H1 (cell line): ENCODE results near the gene ATPAF1.

Experiments used
- ASH2L ChIP-seq: fragments of 200-600, 300-600 bp; sonication (generic); IDR thresholded peaks from one replicate; pipeline ENCODE4 v1.7.1; 2017; ENCODE audit warnings: low read length
- ATF2 ChIP-seq: IDR thresholded peaks from 2 replicates; pipeline ENCODE4 v1.6.1; 2012; ENCODE audit warnings: low read length, inconsistent platforms
- CREB1 ChIP-seq: IDR thresholded peaks from 2 replicates; pipeline ENCODE4 v1.6.1; 2012; ENCODE audit warnings: inconsistent platforms
- CTCF ChIP-seq, 3 experiments: IDR thresholded peaks; 1 replicate in 2 of 3; 2 replicates in 1 of 3; pipeline versions ENCODE4 v1.5.1 to v1.6.1; 2011; ENCODE audit warnings: low read length in 3 of 3, mild to moderate bottlenecking in 3 of 3, inconsistent platforms in 2 of 3, low read depth in 1 of 3, moderate library complexity in 1 of 3; ENCODE audit not compliant: insufficient read depth in 1 of 3; ENCODE audit errors: control extremely low read depth in 1 of 3
- E2F6 ChIP-seq: IDR thresholded peaks from 2 replicates; pipeline ENCODE4 v1.6.1; 2012; ENCODE audit warnings: inconsistent platforms
- EGR1 ChIP-seq: IDR thresholded peaks from 2 replicates; pipeline ENCODE4 v1.6.1; 2011; ENCODE audit warnings: low read depth, low read length, borderline replicate concordance
- EP300 ChIP-seq, 2 experiments: IDR thresholded peaks; 1 replicate in 1 of 2; 2 replicates in 1 of 2; pipeline ENCODE4 v1.6.1; 2011 to 2012; ENCODE audit warnings: low read depth in 2 of 2, low read length in 2 of 2, mild to moderate bottlenecking in 2 of 2, borderline replicate concordance in 1 of 2, inconsistent platforms in 1 of 2, moderate library complexity in 1 of 2
- EZH2 ChIP-seq: fragments of 200-600 bp; sonication (generic); IDR thresholded peaks from 2 replicates; pipeline ENCODE4 v1.7.1; 2012; ENCODE audit warnings: low read depth, mild to moderate bottlenecking, moderate library complexity, low read length, inconsistent platforms; ENCODE audit not compliant: severe bottlenecking
- POLR2A ChIP-seq, 2 experiments: IDR thresholded peaks; 1 replicate in 1 of 2; 2 replicates in 1 of 2; pipeline ENCODE4 v1.6.1; 2011; ENCODE audit warnings: low read depth in 2 of 2, low read length in 2 of 2, mild to moderate bottlenecking in 2 of 2; ENCODE audit errors: control extremely low read depth in 1 of 2
- POLR2AphosphoS5 ChIP-seq: IDR thresholded peaks from 2 replicates; pipeline ENCODE4 v1.6.1; 2011; ENCODE audit warnings: low read depth, low read length
- SP1 ChIP-seq: IDR thresholded peaks from 2 replicates; pipeline ENCODE4 v1.6.1; 2011; ENCODE audit warnings: low read depth, low read length
- SRF ChIP-seq: IDR thresholded peaks from 2 replicates; pipeline ENCODE4 v1.6.1; 2011; ENCODE audit warnings: mild to moderate bottlenecking, low read depth, low read length, moderate library complexity
- YY1 ChIP-seq: IDR thresholded peaks from 2 replicates; pipeline ENCODE4 v1.6.1; 2011; ENCODE audit warnings: low read depth, mild to moderate bottlenecking, low read length

- TF ChIP-seq POLR2AphosphoS5 (no peak), CTCF (IDR thresholded peaks at IDR 0.05; ENCODE audit: control extremely low read depth in 1 of 3, insufficient read depth in 1 of 3, low read depth in 1 of 3, low read length in 3 of 3) (no peak), EZH2 (no peak), YY1 (no peak), EP300 (IDR thresholded peaks at IDR 0.05; ENCODE audit: borderline replicate concordance in 1 of 2, low read depth in 2 of 2, low read length in 2 of 2) (no peak), POLR2A (IDR thresholded peaks at IDR 0.05; ENCODE audit: control extremely low read depth in 1 of 2, low read depth in 2 of 2, low read length in 2 of 2) (no peak), SRF (no peak), E2F6 (no peak), SP1 (no peak), ATF2 (no peak), CREB1 (no peak), ASH2L (no peak), EGR1 (no peak)
Observed at GRCh38 chr1:46655848-46656247, 12.3 kb downstream of the ATPAF1 start.
